ENCODE data around the gene DYDC2.
A peak's percentile ranks its signal among the peaks of the same experiment; 100 is the strongest.

DYDC2 gene

GRCh38 chr10:80372675-80373074 lies 16.1 kb downstream of the DYDC2 start:
- no peak for DNase-seq

GRCh38 chr10:80373502-80373901 lies 16.9 kb downstream of the DYDC2 start:
- peak; percentile 39 to 52 (median 44) for DNase-seq

- no peak for DNase-seq
These were observed 23.1 kb downstream of the DYDC2 start for GRCh38 chr10:80379701-80380100.

GRCh38 chr10:80380185-80380584 lies 23.6 kb downstream of the DYDC2 start:
- no peak for DNase-seq

GRCh38 chr10:80382989-80383388 lies 26.4 kb downstream of the DYDC2 start:
- DNase-seq, result peak; percentile 76 to 81 (median 77)

GRCh38 chr10:80390740-80391139 lies 34.2 kb downstream of the DYDC2 start:
- DNase-seq, result no peak

- peak; percentile 70 to 85 (median 84) for DNase-seq
These were observed 35.7 kb downstream of the DYDC2 start for GRCh38 chr10:80392250-80392649.

GRCh38 chr10:80394358-80394916 lies 37.9 kb downstream of the DYDC2 start:
- no peak for DNase-seq

GRCh38 chr10:80397014-80397413 lies 40.4 kb downstream of the DYDC2 start:
- no peak for DNase-seq

DNA sequence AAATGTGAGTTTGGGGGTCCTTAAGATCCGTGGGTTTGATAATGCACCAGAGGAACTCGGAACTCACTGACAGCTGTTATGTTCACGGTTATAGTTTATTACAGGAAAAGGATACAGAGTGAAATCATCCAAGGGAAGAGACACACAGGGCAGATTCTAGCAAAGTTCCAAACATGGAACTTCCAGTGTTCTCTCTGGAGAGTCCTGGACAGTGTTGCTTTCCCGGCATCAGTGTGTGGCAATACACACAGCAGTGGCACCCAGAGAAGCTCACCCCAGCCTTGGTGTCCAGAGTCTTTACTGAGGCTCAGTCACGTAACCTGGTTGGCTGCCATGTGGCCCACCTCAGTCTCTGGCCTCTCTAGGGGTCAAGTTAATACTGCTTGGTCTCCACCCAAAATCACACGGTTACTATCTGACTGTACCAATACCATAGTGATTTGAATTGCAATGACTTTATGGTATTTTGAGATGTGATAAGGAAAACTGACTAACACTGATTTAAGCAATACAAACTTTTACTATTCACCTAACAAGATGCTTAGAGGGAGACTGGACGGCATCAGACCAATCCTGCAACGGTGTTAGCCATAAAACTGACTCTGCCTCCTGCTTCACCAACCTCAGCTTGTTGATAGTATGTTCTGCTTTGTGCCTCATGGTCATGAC lies 43.7 kb downstream of the DYDC2 start:
- no peak for DNase-seq

DNA sequence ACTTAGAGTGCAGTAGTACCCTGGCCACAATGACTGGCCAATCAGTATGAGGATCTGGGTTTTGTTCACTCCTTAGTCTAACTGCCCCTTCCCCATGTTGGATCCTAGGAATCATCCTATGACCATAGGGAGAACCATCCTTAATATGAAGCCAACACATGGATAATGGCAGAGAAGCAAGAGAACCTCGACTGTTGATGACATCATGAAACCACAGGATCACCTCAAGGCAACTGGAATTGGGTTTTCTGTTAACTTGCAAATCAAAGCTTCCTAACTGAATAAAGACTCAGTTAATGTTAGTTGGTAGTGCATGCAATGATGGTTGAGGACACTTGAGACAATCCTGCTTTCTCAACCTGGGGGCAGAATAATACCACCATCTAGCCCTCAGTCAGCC lies 48.5 kb downstream of the DYDC2 start:
- no peak for DNase-seq

- DNase-seq, result no peak
These were observed 49.0 kb downstream of the DYDC2 start for GRCh38 chr10:80405626-80406025.

GRCh38 chr10:80406204-80406603 lies 49.6 kb downstream of the DYDC2 start:
- DNase-seq, result no peak

DNA sequence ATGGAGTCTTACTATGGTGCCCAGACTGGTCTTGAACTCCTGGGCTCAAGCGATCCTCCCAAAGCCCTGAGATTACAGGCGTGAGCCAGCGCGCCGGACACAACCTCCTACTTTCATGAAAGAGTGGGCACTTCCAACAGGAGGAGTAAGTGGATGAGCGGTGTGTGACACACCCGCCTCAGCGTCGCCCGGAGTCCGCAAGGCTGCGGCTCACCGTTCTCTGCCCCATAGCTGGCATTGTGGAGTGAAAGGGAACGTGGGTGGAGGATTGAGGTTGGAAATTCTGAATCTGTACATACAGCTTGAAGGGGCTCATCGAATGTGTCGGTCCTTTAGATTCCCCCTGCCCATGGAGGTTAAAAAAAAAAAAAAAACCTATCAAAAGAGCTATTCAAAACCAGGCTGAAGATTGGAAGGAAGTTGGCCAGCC lies 51.2 kb downstream of the DYDC2 start:
- peak; percentile 61 to 73 (median 69) for DNase-seq

DNA sequence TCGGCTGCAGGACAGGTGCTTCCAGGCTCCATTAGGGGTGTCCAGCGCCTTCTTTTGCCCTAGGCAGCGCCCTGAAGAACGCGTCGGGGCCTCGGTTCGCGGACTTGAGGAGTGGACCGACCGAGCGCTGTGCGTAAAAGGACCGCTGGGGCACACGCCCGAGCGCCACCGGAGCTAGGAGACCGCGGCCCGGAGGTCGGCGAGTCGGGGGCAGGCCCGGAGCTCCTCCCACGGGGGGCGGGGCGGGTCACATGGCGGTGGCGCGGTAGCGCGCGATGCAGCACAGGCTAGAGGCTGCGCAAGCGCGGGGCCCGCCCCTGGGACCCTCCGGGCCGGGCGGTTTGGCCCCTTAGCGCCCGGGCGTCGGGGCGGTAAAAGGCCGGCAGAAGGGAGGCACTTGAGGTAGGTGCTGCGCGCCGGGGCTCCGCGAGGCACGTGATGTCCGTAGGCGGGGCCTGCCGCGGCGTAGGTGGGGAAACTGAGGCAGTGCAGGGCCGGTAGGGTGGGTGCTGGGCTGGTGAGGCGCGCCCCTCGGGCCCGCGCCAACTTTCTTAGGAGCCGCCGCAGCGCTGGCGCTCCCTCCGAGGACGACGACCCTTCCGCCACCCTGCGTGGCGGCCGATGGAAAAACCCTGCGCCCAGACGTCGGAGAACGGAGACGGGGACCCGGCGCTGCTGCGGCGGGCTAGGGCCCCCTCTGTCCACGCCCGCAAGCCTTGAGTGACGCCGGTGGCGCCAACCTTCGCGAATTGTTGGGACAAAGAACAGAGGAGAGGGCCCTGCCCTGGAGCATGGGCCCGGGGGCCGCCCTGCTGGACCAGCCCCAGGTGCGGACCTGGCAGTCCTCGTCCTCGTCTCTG lies 51.9 kb downstream of the DYDC2 start, which contains the start of gene PRXL2A:
Gene PRXL2A, plus strand, starts transcription at position 310 of the 860 bp plus-strand sequence. CDS start 11,917 bp downstream, outside the sequence.
- peak; percentile 73 to 91 (median 76) for DNase-seq

- peak in 1 of 3 donors; percentile 17 for DNase-seq
These were observed 52.5 kb downstream of the DYDC2 start for GRCh38 chr10:80409121-80409520.

GRCh38 chr10:80410122-80410521 lies 53.5 kb downstream of the DYDC2 start:
- no peak for DNase-seq

- DNase-seq, result no peak
These were observed 54.1 kb downstream of the DYDC2 start for GRCh38 chr10:80410578-80411145.

GRCh38 chr10:80411267-80411668 lies 54.7 kb downstream of the DYDC2 start:
- DNase-seq, result no peak

DNA sequence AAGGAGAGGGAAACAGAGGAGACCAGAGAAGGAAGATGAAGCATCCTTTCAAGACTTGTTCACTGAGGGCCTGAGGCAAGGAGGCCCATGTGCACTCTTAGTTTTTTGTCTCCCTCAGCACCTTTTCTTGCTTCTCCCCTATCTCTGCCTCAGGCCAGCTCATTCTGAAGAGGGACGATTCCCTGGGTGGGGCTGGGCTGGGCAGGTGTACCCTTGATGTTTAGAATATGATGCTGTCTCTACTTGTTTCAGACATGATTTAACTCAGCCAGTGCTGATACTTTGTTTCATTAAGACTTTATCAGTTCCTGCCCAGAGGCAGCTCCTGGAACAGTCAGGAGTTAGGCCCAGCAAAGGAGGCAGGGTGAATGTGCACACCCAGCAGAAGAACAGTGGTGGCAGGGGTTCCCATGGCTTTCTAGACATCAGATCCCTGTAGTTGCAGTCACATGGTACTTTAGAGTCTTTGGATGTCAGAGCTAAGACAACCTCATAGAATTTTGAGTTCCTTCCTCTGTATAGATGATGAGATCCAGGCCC lies 55.2 kb downstream of the DYDC2 start:
- no peak for DNase-seq

DNA sequence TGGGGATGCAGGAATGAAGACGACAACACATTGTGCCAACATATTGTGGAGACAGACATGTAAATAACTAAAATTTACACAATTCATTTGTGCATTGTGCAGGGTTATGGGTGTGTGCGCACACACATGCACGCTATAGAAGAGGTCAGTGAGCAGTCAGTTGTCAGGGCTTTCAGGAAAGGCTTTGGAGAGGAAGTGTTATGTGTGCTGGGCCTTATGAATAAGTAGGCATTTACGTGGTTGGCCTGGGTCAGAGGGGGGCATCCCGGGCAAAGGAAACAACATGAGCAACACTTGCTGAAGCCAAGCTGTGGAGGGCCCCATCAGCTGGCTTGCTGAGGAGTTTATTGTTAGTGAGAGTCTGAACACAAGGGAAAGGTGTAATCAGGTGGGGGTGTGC lies 55.9 kb downstream of the DYDC2 start:
- peak; percentile 49 to 66 (median 51) for DNase-seq

- DNase-seq, result peak; percentile 76 to 82 (median 79)
These were observed 56.9 kb downstream of the DYDC2 start for GRCh38 chr10:80413271-80413996.
